HG03064 (cell line): ENCODE results near the gene INS.

Experiments
- ATAC-seq: cut with Tn5 transposase; IDR thresholded peaks from one replicate; pipeline ENCODE4 v1.9.1; 2021; ENCODE audit warnings: low read depth; ENCODE audit not compliant: unreplicated experiment

INS gene

GRCh38 chr11:2122907-2123627 is 37.9 kb downstream of the INS start:
- no peak for ATAC-seq

DNA sequence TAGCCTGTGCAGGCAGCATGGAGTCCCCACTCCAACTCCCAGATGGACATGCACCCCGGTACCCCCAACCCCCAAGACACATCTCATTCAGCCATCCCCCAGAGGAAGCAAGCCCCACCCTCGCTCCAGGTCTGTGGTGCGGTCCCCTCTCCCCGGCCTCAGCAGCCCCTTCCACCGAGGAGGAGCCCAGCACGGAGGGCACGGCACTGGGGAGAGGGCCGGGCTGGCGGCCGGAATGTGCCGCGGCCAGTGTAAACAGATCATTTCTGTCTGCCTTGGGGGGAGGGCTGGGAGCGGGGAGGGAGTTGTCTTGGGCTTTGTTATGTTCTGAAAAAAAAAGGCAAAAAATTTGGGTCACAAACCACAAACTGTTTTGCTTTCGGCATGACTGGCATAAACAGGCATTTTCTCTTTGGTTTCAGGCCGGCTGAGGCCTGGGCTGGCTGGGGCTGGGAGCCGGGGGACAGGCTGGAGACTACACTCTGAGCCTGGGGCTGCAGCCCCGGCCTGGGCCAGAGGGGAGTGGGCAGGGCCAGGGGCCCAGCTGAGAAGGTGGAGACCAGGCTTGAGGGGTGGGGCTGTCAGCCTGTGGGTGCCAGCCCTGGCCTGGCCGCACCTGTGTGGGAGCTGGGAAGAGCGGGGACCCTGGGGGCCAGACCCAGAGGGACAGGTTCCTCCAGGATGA is 38.6 kb downstream of the INS start:
- ATAC-seq = no peak

DNA sequence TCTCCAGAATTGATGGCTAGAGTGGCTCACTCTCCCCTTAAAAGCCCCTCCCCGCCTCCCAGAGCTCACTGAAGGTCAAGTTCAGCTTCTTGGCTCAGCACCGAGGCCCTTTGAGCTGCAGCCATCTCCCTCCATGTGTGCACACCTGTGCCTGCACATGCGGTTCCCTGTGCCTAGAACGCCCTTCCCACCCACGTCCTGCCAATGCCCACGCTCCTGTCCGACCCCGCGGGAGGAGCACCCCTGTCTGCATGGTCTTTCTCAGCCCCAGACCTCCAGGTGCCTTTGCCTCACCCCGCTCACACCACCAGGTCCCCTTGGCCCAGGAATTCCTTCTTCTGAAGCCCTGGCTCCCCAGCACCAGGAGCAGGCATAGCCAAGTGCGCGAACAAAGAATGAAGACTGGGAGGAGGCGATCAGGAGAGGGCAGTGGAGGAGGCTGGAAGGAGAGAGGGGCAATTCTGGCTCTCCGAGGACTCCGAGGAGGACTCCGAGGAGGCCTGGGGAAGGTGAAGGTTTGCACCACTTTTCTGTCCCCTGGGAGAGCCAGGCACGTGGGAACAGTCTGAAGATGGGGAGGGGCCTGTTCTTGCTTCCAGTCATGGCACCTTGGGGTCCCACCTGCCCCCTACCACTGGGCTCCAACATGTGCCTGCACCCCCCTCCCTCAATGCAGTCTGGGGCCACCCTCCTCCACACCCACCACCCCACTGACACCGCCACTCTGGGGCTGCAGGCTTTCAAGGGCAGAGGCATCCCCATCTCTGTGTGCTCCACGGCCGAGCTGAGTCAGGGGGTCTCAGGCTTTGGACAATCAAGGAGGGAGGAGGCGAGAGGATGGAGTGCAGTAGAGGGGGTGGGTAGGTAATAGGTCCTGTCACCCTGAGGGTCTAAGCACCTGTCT is 39.5 kb downstream of the INS start:
- no peak for ATAC-seq

DNA sequence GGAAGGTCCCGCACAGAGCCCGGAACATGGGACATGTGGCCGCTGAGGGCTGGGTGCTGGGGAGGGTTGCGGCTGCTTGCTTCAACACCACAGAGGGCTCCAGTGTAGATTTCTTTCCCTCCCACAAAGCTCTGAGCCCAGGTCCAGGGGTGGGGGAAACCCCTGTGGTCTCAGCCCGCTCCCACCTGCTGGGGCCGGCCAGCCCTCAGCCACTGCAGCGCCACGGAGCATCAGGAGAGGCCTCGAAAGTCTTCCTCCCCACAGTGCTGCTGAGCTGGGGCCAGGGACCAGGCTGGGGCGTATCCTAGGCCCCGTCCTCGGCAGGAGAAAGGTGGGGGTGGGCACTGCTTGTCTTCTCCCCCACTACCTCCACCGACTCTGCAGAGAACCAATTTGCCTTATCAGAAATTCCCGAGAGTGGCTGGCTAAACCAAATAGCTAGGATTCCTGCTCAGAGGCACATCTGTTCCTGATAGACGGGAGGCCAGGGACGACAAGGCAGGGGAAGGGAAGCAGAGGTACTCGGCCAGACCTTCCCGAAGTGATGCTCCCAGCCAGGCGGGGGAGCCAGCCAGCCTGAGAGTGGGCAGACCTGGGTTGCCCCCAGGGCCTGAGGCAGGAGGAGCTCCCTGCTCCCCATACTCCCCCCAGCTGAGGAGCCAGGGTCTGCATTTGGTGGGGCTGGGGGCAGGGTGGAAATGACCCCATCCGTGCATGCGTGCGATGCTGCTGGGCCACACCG is 40.5 kb downstream of the INS start:
- no peak for ATAC-seq

DNA sequence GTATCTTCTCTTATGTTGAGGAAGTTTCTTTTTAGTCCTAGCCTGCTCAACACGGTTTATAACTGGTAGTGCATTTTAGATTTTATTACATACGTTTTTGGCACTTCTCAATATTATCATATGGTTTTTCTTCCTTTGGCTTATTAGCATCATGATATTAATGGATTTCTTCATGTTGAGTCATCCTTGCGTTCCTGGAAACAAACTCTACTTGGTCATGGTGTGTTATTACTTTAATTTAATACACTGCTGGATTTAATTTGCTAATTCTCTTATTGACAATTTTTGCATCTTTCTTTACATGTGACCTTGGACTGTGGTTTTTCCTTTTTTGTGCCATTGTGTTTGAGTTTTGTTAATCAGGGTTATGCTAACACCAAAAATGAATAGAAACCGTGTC is 42.3 kb downstream of the INS start:
- ATAC-seq = no peak

DNA sequence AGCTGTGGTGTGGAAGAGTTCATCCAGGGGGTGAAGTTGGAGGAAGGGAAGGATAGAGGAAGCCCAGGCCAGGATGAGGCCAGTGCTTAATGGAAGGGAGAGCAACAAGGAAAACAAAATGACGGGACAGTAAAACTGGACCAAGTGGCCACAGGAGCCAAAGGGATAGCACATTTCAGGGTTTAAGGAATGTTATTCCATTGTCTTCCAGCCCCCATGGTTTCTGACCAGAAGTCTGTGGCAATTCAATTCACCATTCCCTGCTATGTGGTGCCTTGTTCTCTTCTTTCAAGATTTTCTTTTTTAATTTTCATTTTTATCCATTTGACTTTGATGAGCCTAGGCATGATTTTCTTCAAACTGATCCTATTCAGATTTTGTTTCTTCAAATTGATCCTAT is 44.3 kb downstream of the INS start:
- no peak for ATAC-seq

DNA sequence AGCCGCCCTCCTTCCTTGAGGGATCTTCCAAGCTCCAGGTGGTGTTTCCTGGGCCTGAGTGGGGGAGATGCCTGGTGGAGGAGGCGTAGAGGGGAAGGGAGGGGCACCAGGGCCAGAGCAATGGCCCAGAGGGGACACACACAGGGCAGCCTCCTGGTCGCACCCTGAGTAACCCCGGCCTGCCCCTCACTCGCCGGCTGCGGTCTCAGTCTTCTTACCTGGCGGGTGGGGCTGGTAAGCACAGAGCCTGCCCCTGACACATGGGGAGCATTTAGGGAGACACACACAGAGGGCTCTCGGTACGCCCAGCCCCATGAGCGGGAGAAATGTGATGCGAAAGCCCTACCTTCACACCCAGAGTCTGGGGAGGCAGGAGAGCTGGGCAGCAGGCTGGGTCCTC is 45.7 kb downstream of the INS start:
- no peak for ATAC-seq

- ATAC-seq = no peak
Observed at GRCh38 chr11:2114430-2115241, 46.4 kb downstream of the INS start.

- ATAC-seq = no peak
Observed at GRCh38 chr11:2113776-2114175, 47.2 kb downstream of the INS start.

DNA sequence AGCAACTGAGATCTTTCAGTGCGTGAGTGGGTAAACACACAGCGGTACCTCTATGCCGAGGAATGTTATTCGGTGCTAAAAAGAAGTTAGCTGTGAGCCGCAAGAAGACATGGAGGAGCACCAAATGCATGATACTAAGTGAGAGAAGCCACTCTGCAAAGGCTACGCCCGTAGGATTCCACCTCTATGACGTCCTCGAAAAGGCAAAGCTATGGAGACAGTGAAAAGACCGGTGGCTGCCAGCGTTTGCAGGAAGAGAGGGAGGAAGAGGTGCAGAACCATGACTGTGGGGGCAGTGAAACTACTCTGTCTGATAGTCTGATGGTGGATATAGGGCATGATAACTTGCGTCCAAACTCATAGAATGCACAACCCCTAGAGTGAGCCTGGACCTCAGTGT is 50.5 kb downstream of the INS start:
- ATAC-seq = no peak
